Testis (tissue), 2 donors: ENCODE results near the gene WDR44.

Source experiments
- POLR2A ChIP-seq: fragments of 450-650 bp; IDR thresholded peaks from one replicate; pipeline ENCODE4 v1.6.1; 2017; ENCODE audit warnings: antibody characterized with exemption, mild to moderate bottlenecking, moderate library complexity
- TF ChIP-seq, protein P1 (sequence below), 3 experiments: fragments of 450-650 bp in 2 of 3; fragments of 200-600 bp in 1 of 3; sonication (generic) in 1 of 3; IDR thresholded peaks; one replicate each; pipeline ENCODE4 v1.5.1; 2016 to 2019; ENCODE audit warnings: antibody characterized with exemption in 3 of 3, mild to moderate bottlenecking in 2 of 3, moderate library complexity in 1 of 3

DNA sequence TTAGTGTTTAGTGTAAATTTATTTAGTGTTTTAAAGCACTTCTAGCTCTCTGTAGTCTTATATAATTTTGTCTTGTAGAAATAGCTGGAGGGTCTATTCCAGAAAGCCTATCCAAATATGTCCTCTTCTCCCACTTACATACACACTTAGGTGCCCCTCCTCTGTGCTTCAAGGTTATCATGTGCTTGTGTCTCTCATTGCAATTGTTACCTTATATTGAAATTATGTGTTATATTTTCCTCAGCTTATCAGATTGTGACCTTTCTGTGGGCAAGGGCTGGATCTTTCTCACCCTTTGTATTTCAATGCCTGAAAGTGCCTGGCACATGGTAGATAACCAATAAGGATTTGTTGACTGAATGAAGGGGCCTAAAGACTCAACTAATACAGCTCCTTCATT, 18.4 kb downstream of the WDR44 start:
- TF ChIP-seq, protein P1, sequence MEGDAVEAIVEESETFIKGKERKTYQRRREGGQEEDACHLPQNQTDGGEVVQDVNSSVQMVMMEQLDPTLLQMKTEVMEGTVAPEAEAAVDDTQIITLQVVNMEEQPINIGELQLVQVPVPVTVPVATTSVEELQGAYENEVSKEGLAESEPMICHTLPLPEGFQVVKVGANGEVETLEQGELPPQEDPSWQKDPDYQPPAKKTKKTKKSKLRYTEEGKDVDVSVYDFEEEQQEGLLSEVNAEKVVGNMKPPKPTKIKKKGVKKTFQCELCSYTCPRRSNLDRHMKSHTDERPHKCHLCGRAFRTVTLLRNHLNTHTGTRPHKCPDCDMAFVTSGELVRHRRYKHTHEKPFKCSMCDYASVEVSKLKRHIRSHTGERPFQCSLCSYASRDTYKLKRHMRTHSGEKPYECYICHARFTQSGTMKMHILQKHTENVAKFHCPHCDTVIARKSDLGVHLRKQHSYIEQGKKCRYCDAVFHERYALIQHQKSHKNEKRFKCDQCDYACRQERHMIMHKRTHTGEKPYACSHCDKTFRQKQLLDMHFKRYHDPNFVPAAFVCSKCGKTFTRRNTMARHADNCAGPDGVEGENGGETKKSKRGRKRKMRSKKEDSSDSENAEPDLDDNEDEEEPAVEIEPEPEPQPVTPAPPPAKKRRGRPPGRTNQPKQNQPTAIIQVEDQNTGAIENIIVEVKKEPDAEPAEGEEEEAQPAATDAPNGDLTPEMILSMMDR (IDR thresholded peaks at IDR 0.05): no peak
- no peak for TF ChIP-seq POLR2A
